GM19372 (cell line): ENCODE measurements around the gene CASP9.
"Not testable (repeated sequence)": the region's sequence is repeated elsewhere in the genome, so short reads cannot be mapped to it uniquely, and the experiment has no call there.

Experiments
- ATAC-seq: cut with Tn5 transposase; IDR thresholded peaks from one replicate; pipeline ENCODE4 v1.9.1; 2021; ENCODE audit warnings: mild to moderate bottlenecking, low read depth, moderate library complexity; ENCODE audit not compliant: unreplicated experiment

The CASP9 gene

GRCh38 chr1:15526021-15526489 is 2.0 kb upstream of the CASP9 start:
- no peak for ATAC-seq

GRCh38 chr1:15525050-15526020 is 1.3 kb upstream of the CASP9 start:
- peak; percentile 41 for ATAC-seq

- ATAC-seq = peak; percentile 43
Measured at GRCh38 chr1:15524283-15525049, 451 bp upstream of the CASP9 start.

- ATAC-seq = no peak
Measured at GRCh38 chr1:15523104-15524020, 653 bp downstream of the CASP9 start.

- no peak for ATAC-seq
Measured at GRCh38 chr1:15522551-15522950, 1.5 kb downstream of the CASP9 start.

GRCh38 chr1:15521206-15521906 is 2.7 kb downstream of the CASP9 start:
- ATAC-seq = not testable (repeated sequence)

- ATAC-seq = no peak
Measured at GRCh38 chr1:15519625-15520024, 4.4 kb downstream of the CASP9 start.

GRCh38 chr1:15515022-15515663 is 8.9 kb downstream of the CASP9 start:
- ATAC-seq = no peak

GRCh38 chr1:15514557-15514956 is 9.5 kb downstream of the CASP9 start:
- ATAC-seq = not testable (repeated sequence)

GRCh38 chr1:15513919-15514318 is 10.1 kb downstream of the CASP9 start:
- no peak for ATAC-seq

- ATAC-seq = no peak
Measured at GRCh38 chr1:15513192-15513591, 10.8 kb downstream of the CASP9 start.

GRCh38 chr1:15510611-15511405 is 13.2 kb downstream of the CASP9 start:
- no peak for ATAC-seq

- ATAC-seq = no peak
Measured at GRCh38 chr1:15509586-15509985, 14.4 kb downstream of the CASP9 start.

GRCh38 chr1:15508700-15509487 is 15.1 kb downstream of the CASP9 start:
- no peak for ATAC-seq

GRCh38 chr1:15507278-15507677 is 16.7 kb downstream of the CASP9 start:
- ATAC-seq = no peak

GRCh38 chr1:15506831-15507230 is 17.2 kb downstream of the CASP9 start:
- ATAC-seq = no peak

- no peak for ATAC-seq
Measured at GRCh38 chr1:15504436-15504835, 19.6 kb downstream of the CASP9 start.
